Measurements from ENCODE around the gene HHIPL2. TPM values are rescaled to one million over a fixed set of nuclear protein-coding genes. Genes with fewer than 3 reads are reported as not detected.
"Not testable (repeated sequence)": the region's sequence is repeated elsewhere in the genome, so short reads cannot be mapped to it uniquely, and the experiment has no call there.

HHIPL2 gene
- total RNA-seq, 1 donor from 2014 or later: 0.08 TPM

DNA sequence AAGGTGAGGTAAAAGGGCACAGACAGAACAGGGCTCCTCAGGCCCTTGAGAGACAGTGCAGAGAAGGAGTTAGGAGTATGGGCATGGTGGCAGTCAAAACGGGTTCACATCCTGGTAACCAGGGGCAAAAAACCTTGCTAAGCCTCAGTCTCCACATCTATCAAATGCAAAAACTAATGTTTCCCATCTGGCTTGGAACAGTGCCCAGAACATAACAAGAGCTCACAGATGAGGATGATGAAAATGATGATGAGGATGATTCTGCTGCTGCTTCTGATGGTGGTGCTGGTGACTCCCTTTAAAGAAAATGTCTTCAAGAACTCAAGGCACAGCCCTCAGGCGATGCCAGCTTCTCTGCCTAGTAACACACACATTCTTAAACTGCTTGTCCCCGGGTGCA lies 24.1 kb downstream of the HHIPL2 start:
- TF ChIP-seq, protein P1, sequence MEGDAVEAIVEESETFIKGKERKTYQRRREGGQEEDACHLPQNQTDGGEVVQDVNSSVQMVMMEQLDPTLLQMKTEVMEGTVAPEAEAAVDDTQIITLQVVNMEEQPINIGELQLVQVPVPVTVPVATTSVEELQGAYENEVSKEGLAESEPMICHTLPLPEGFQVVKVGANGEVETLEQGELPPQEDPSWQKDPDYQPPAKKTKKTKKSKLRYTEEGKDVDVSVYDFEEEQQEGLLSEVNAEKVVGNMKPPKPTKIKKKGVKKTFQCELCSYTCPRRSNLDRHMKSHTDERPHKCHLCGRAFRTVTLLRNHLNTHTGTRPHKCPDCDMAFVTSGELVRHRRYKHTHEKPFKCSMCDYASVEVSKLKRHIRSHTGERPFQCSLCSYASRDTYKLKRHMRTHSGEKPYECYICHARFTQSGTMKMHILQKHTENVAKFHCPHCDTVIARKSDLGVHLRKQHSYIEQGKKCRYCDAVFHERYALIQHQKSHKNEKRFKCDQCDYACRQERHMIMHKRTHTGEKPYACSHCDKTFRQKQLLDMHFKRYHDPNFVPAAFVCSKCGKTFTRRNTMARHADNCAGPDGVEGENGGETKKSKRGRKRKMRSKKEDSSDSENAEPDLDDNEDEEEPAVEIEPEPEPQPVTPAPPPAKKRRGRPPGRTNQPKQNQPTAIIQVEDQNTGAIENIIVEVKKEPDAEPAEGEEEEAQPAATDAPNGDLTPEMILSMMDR (IDR thresholded peaks at IDR 0.05; ENCODE audit: insufficient read depth, low read length, poor library complexity, severe bottlenecking): no peak
- Histone ChIP-seq H3K27me3 (ENCODE audit: control insufficient read depth, insufficient read depth, low read length) (no peaks in the 10 kb centered on the region), H3K4me3 (ENCODE audit: low read depth, low read length) (no peak overlapping the region), H3K36me3 (ENCODE audit: control insufficient read depth, insufficient read depth, low read length) (no peaks in the 10 kb centered on the region)
- no peak for DNase-seq (ENCODE audit: low read depth)

DNA sequence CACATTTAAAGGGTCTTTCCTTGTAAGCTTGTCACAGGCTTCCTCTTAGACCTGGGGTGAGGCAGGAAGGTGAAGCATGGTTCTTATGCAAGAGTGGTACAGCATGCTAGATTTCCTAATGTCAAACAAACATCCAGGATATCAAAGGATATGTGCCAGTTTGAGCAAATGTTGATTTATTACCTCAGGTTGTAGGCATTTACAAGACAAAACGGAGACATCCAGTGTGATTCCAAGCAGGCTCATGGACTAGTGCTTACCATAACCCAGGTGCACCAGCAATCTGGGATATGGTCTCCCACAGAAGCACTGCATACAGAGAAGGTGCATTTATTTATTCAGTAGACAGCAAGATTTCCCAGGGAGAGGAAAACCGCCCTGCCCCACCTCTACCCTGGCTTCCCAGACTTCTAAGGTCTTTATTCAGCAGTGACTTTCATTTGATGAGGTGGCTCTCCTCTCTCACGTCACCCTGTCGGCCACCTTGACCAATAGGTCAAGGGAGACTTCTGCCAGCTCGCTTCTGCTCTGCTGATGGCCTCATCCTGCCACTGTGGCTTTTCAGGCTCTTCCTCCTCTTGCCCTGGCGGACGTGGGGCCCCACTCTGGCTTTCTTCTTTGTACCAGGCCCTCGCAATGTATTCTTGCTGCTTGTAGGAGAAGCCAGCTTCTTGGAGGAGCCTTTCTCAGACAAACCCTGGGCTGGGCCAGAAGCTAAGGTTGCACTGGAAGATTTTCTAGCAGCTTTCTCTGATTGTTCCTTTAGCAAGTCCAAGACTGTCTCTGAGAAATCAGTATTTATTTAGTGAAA lies 25.6 kb downstream of the HHIPL2 start:
- DNase-seq (ENCODE audit: low read depth): no peak
- TF ChIP-seq, protein P1 (IDR thresholded peaks at IDR 0.05; ENCODE audit: insufficient read depth, low read length, poor library complexity, severe bottlenecking): no peak
- Histone ChIP-seq H3K4me3 (ENCODE audit: low read depth, low read length) (no peak overlapping the region), H3K27me3 (ENCODE audit: control insufficient read depth, insufficient read depth, low read length) (no peaks in the 10 kb centered on the region), H3K36me3 (ENCODE audit: control insufficient read depth, insufficient read depth, low read length) (no peaks in the 10 kb centered on the region)

DNA sequence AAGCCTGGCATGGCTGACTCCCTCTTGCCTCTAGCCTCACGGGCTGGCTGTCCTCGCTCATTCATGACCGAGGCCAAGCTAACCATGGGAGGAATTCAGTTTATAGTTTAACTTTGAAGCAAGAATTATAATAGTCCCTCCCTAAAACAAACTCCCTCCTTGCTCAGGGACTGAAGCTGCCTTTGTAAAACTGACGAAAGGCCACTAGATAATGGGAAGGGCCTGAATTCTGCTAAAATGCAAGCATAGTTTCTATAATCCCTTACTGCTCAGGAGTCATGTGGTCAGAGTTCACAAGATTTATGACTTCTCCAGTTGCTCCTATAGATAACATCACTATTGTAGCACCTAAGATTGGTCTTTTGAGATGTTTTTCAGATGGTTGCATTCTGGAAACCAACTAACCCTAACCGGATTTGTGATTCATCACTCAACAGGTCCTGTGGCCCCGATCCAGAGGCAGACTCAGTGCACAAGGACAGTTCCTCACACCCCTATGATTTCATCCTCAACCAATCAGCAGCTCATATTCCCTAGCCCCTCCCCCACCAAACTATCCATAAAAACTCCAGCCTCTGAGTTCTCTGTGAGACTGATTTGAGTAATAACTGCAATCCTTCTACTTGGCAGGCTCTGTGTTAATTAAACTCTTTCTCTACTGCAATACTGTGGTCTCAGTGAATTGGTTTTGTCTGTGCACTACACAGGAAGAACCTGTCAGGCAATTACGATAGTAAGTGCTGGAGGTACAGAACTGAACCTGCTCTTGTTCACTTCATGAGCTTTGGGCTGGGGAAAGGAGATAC lies 26.4 kb downstream of the HHIPL2 start:
- DNase-seq (ENCODE audit: low read depth): peak; percentile 69
- TF ChIP-seq, protein P1 (IDR thresholded peaks at IDR 0.05; ENCODE audit: insufficient read depth, low read length, poor library complexity, severe bottlenecking): no peak

DNA sequence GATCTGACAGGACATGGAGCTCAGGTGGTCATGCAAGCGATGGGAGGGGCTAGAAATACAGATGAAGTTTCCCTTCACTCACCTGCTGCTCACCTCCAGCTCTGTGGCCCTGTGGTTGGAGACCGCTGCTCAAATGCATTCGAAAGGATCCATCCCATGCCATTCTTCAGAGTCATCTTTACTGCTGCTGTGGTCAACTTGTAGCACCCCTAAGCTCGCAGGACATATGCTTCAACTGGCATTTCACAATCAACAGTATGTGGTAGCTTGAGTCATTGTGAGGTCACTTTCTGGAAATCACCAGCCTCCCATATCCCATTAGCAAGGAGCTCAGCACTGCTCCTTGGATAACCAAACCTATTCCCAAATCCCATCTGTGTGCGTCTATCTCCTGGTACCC lies 58.4 kb downstream of the HHIPL2 start:
- not testable (repeated sequence) for H3K4me3 ChIP-seq (ENCODE audit: low read depth, low read length); H3K27me3 ChIP-seq (ENCODE audit: control insufficient read depth, insufficient read depth, low read length); H3K36me3 ChIP-seq (ENCODE audit: control insufficient read depth, insufficient read depth, low read length)
- peak; percentile 70 for DNase-seq (ENCODE audit: low read depth)

More for the DNA sequence above, 26.4 kb downstream of the HHIPL2 start:
- Histone ChIP-seq H3K36me3 (ENCODE audit: control insufficient read depth, insufficient read depth, low read length) (no peaks in the 10 kb centered on the region), H3K27me3 (ENCODE audit: control insufficient read depth, insufficient read depth, low read length) (no peaks in the 10 kb centered on the region), H3K4me3 (ENCODE audit: low read depth, low read length) (no peak overlapping the region)

DNA sequence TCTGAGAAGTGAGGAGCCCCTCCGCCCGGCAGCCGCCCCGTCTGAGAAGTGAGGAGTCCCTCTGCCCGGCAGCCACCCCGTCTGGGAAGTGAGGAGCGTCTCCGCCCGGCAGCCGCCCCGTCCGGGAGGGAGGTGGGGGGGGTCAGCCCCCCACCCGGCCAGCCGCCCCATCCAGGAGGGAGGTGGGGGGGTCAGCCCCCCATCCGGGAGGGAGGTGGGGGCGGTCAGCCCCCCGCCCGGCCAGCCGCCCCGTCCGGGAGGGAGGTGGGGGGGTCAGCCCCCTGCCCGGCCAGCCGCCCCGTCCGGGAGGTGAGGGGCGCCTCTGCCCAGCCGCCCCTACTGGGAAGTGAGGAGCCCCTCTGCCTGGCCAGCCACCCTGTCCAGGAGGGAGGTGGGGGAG lies 60.1 kb downstream of the HHIPL2 start:
- not testable (repeated sequence) for H3K36me3 ChIP-seq (ENCODE audit: control insufficient read depth, insufficient read depth, low read length); H3K27me3 ChIP-seq (ENCODE audit: control insufficient read depth, insufficient read depth, low read length); DNase-seq (ENCODE audit: low read depth); H3K4me3 ChIP-seq (ENCODE audit: low read depth, low read length)

DNA sequence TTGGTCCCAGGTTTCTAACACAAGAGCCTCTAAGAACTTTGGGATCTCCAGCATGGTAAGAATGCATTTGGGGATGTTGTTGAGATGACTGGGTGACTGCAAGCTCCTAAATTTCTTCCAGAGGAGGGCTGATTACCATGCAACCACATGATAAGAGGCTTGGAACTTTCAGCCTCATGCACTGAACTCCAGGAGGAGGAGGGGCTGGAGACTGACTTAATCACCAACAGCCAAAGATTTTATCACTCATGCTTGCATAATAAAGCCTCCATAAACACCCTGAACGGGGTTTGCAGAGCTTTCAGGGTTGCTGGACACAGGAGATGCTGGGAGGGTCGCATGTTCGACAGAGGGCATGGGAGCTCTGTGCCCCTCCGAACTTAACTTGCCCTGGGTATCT lies 63.9 kb downstream of the HHIPL2 start:
- DNase-seq (ENCODE audit: low read depth); H3K27me3 ChIP-seq (ENCODE audit: control insufficient read depth, insufficient read depth, low read length); H3K4me3 ChIP-seq (ENCODE audit: low read depth, low read length); H3K36me3 ChIP-seq (ENCODE audit: control insufficient read depth, insufficient read depth, low read length): not testable (repeated sequence)

DNA sequence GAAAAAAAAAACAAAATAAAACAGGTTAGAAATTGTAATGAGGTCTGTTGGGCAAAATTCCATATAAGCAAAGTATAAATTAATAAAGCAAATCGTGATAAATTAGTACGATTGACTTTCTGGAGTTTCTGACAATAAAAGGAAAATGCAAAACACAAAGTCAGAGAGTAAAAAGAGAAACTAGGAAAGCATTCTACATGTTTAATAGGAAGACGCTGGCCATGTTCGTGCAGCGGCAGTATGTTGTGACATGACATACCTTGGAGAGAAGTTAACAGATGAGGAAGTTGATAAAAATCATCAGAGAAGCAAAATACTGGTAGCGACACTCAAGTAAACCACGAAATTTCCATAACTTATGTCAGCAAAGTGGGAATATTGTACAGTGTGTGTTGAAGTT lies 68.3 kb downstream of the HHIPL2 start:
- not testable (repeated sequence) for H3K4me3 ChIP-seq (ENCODE audit: low read depth, low read length); DNase-seq (ENCODE audit: low read depth); H3K36me3 ChIP-seq (ENCODE audit: control insufficient read depth, insufficient read depth, low read length); H3K27me3 ChIP-seq (ENCODE audit: control insufficient read depth, insufficient read depth, low read length)

DNA sequence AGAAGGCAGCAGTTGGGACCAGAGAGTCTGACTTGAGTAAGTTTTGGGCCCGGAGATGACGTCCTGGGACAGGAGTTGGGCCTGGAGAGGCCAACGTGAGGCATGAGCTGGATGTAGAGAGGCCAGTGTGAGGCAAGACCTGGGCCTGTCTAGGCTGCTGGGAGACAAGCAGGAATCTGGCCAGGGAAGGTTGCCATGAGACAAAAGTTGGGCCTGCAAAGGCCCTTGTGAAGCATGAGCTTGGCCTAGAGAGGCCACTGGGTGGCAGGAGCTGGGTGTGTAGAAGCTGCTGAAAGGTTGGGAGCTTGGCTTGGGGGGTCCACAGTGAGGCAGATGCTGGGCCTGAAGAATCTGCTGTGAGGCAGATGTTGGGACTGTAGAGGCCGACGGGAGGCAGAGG lies 71.5 kb downstream of the HHIPL2 start:
- H3K4me3 ChIP-seq (ENCODE audit: low read depth, low read length); DNase-seq (ENCODE audit: low read depth); H3K36me3 ChIP-seq (ENCODE audit: control insufficient read depth, insufficient read depth, low read length); H3K27me3 ChIP-seq (ENCODE audit: control insufficient read depth, insufficient read depth, low read length): not testable (repeated sequence)

DNA sequence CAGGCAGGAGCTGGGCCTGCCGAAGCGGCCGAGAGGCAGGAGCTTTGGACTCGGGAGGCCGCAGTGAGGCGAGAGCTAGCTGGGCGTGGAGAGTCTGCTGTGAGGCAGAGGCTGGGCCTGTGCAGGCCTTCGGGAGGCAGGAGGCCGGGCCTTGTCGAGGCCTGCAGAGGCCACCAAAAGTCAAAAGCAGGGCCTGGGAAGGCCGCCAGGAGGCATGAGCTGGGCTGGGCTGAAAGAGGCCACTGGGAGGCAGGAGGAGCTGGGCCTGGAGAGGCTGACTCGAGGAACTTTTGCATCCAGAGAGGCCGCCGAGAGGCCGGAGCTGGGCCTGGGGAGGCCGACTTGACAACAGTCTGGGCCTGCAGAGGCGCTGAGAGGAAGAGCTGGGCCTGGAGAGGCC lies 74.2 kb downstream of the HHIPL2 start:
- H3K27me3 ChIP-seq (ENCODE audit: control insufficient read depth, insufficient read depth, low read length); DNase-seq (ENCODE audit: low read depth); H3K4me3 ChIP-seq (ENCODE audit: low read depth, low read length); H3K36me3 ChIP-seq (ENCODE audit: control insufficient read depth, insufficient read depth, low read length): not testable (repeated sequence)

DNA sequence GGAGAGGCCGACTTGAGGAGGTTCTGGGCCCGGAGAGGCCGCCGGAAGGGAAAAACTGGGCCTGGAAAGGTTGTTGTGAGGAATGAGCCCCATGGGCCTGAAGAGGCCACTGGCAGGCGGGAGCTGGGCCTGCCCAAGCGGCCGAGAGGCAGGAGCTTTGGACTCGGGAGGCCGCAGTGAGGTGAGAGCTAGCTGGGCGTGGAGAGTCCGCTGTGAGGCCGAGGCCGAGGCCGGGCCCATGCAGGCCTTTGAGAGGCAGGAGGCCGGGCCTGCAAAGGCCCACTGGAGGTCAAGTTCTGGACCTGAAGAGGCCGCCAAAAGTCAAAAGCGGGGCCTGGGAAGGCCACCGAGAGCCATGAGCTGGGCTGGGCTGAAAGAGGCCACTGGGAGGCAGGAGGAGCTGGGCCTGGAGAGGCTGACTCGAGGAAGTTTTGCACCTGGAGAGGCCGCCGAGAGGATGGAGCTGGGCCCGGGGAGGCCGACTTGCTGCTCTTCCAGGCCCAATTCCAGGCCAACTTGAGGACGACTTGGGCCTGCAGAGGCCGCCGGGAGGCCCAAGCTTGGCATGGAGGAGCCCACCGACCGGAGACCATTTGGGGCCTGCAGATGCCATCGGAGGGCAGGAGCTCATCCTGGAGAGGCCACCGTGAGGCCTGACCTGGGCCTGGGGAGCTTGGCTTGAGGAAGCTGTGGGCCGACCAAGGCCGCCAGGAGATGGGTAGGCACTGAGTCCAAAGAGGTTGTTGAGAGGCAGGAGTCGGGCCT lies 74.9 kb downstream of the HHIPL2 start:
- H3K4me3 ChIP-seq (ENCODE audit: low read depth, low read length); H3K27me3 ChIP-seq (ENCODE audit: control insufficient read depth, insufficient read depth, low read length); DNase-seq (ENCODE audit: low read depth); H3K36me3 ChIP-seq (ENCODE audit: control insufficient read depth, insufficient read depth, low read length): not testable (repeated sequence)

Measured in kidney epithelial cell (primary cell).